ENCODE results near the gene SOCS3. TPM values are rescaled to one million over a fixed set of nuclear protein-coding genes. Genes with fewer than 3 reads are reported as not detected.

The SOCS3 gene
- total and polyA plus RNA-seq, 10 of the 15 experiments (the other 5 are each of a cell fraction or from before 2014, with no cell fraction given): 0.05 to 3.9 (median 1.0) TPM

- ChIA-PET POLR2A (no interaction called here), RAD21 (ENCODE audit: unreplicated experiment) (no interaction called here), CTCF (no interaction called here), SMC1A (ENCODE audit: uncharacterized antibody, unreplicated experiment) (no interaction called here)
- 77% methylated on average over 8 of the region's 8 CpGs for WGBS (ENCODE audit: insufficient coverage, insufficient replicate concordance, low lambda C conversion rate, missing lambda C conversion rate)
- peaks cover 36 to 38% of the 10 kb centered on the region in 2 experiments for H3K36me3 ChIP-seq (ENCODE audit: control insufficient read depth in 2 of 2, insufficient read depth in 2 of 2, low read length in 1 of 2)
- H3K4me2 ChIP-seq (ENCODE audit: control insufficient read depth, insufficient read depth): no peak overlapping the region
- FAIRE-seq (no peak), ATAC-seq (no peak), DNase-seq (ENCODE audit: low read depth, low spot score) (no peak)
- TF ChIP-seq NR2C1 (IDR thresholded peaks at IDR 0.05) (no peak), LARP7 (IDR thresholded peaks at IDR 0.05) (no peak), CEBPB (IDR thresholded peaks at IDR 0.05; ENCODE audit: borderline replicate concordance in 1 of 2, low read depth in 2 of 2, low read length in 2 of 2) (no peak), IKZF2 (IDR thresholded peaks at IDR 0.05) (no peak), NFXL1 (IDR thresholded peaks at IDR 0.05; ENCODE audit: borderline replicate concordance) (no peak), ESRRA (IDR thresholded peaks at IDR 0.05; ENCODE audit: low read length) (no peak), POU2F2 (IDR thresholded peaks at IDR 0.05; ENCODE audit: borderline replicate concordance, low read depth, low read length) (no peak), ASH2L (IDR thresholded peaks at IDR 0.05; ENCODE audit: borderline replicate concordance, low read depth) (no peak)
- intact Hi-C loops (cut with micrococcal nuclease; ENCODE audit: unreplicated experiment) (no loop called here), in situ Hi-C loops (cut with MboI) (no loop called here)
- H3K27ac ChIP-seq (ENCODE audit: control insufficient read depth, insufficient read depth): no peak overlapping the region
- H3K27me3 ChIP-seq (replicated peaks in 1 of 2; ENCODE audit: control insufficient read depth in 2 of 2, insufficient read depth in 2 of 2, low read length in 1 of 2): no peaks in the 10 kb centered on the region
- BruUV-seq (replicated peaks): no TSS peak
- no peaks in the 10 kb centered on the region for H3K9me3 ChIP-seq (replicated peaks; ENCODE audit: control insufficient read depth, insufficient read depth, low read length)
- no peak overlapping the region for H3K4me3 ChIP-seq
- no peaks in the 10 kb centered on the region for H3K4me1 ChIP-seq (ENCODE audit: control insufficient read depth, insufficient read depth, low read length)
- H4K20me1 ChIP-seq (ENCODE audit: control insufficient read depth, insufficient read depth): no peaks in the 10 kb centered on the region; the same call in 1 of the 2 replicates
- H3K79me2 ChIP-seq (ENCODE audit: control insufficient read depth, insufficient read depth, low read length): peaks cover 4% of the 10 kb centered on the region
- H3K9ac ChIP-seq (ENCODE audit: control insufficient read depth, insufficient read depth, low read length): no peak overlapping the region
- no peak overlapping the region for H2AFZ ChIP-seq (ENCODE audit: control insufficient read depth, low read depth, low read length)
Measured at GRCh38 chr17:78406920-78407319, 47.0 kb upstream of the SOCS3 start.

DNA sequence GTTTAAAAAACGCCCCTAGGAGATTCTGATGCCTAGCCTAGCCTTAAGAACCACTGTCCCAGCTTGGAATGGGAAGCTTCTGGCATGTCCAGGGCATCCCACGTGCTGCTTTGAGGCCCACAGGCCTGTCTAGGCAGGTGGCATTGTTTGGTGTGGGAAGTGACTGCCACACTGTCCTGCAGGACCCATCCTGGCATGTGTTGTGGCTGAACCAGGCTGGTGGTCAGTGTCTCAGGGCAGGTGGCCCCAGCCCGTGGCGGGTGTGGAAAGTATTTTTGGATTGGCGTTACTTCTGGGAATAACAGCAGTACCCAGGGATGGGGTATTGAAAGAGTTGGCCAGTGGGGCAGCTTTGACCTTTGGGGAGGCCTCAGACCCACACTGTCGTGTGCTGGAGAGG lies 46.5 kb upstream of the SOCS3 start:
- DNase-seq (ENCODE audit: low read depth, low spot score) (no peak), ATAC-seq (no peak), FAIRE-seq (no peak)
- no peak overlapping the region for H3K27ac ChIP-seq (ENCODE audit: control insufficient read depth, insufficient read depth)
- 90% methylated on average over 6 of the region's 6 CpGs for WGBS (ENCODE audit: insufficient coverage, insufficient replicate concordance, low lambda C conversion rate, missing lambda C conversion rate)
- H3K4me2 ChIP-seq (ENCODE audit: control insufficient read depth, insufficient read depth): no peak overlapping the region
- ChIA-PET POLR2A (no interaction called here), CTCF (no interaction called here), RAD21 (ENCODE audit: unreplicated experiment) (no interaction called here), SMC1A (ENCODE audit: uncharacterized antibody, unreplicated experiment) (no interaction called here)
- no peaks in the 10 kb centered on the region for H3K9me3 ChIP-seq (replicated peaks; ENCODE audit: control insufficient read depth, insufficient read depth, low read length)
- in situ Hi-C loops (cut with MboI): no loop called here
- no peak overlapping the region for H3K9ac ChIP-seq (ENCODE audit: control insufficient read depth, insufficient read depth, low read length)
- BruUV-seq (replicated peaks): no TSS peak
- intact Hi-C loops (cut with micrococcal nuclease; ENCODE audit: unreplicated experiment): no loop called here
- no peaks in the 10 kb centered on the region for H3K4me1 ChIP-seq (ENCODE audit: control insufficient read depth, insufficient read depth, low read length)
- H3K27me3 ChIP-seq (replicated peaks in 1 of 2; ENCODE audit: control insufficient read depth in 2 of 2, insufficient read depth in 2 of 2, low read length in 1 of 2): no peaks in the 10 kb centered on the region
- no peaks in the 10 kb centered on the region; the same call in 1 of the 2 replicates for H4K20me1 ChIP-seq (ENCODE audit: control insufficient read depth, insufficient read depth)
- peaks cover 34 to 40% of the 10 kb centered on the region in 2 experiments for H3K36me3 ChIP-seq (ENCODE audit: control insufficient read depth in 2 of 2, insufficient read depth in 2 of 2, low read length in 1 of 2)
- TF ChIP-seq ASH2L (IDR thresholded peaks at IDR 0.05; ENCODE audit: borderline replicate concordance, low read depth): no peak
- 0 out of 2 replicates have a peak, but pooled peaks have one; percentile 30 for TF ChIP-seq POLR2AphosphoS5 (IDR thresholded peaks at IDR 0.05; ENCODE audit: low read length)
- 0 out of 2 replicates have a peak, but pooled peaks have one; percentile 20 for TF ChIP-seq POLR2A (IDR thresholded peaks at IDR 0.05; ENCODE audit: low read depth, low read length)
- no peak overlapping the region for H3K4me3 ChIP-seq
- no peak overlapping the region for H2AFZ ChIP-seq (ENCODE audit: control insufficient read depth, low read depth, low read length)
- H3K79me2 ChIP-seq (ENCODE audit: control insufficient read depth, insufficient read depth, low read length): peaks cover 4% of the 10 kb centered on the region
